GM21423 (cell line): ENCODE results near the gene CNIH3.
"Not testable (repeated sequence)": the region's sequence is repeated elsewhere in the genome, so short reads cannot be mapped to it uniquely, and the experiment has no call there.

ENCODE experiments used
- ATAC-seq: cut with Tn5 transposase; IDR thresholded peaks from one replicate; pipeline ENCODE4 v1.9.1; 2021; ENCODE audit warnings: mild to moderate bottlenecking, moderate library complexity; ENCODE audit not compliant: unreplicated experiment

Gene CNIH3

GRCh38 chr1:224683936-224684335, 67.8 kb downstream of the CNIH3 start:
- no peak for ATAC-seq

DNA sequence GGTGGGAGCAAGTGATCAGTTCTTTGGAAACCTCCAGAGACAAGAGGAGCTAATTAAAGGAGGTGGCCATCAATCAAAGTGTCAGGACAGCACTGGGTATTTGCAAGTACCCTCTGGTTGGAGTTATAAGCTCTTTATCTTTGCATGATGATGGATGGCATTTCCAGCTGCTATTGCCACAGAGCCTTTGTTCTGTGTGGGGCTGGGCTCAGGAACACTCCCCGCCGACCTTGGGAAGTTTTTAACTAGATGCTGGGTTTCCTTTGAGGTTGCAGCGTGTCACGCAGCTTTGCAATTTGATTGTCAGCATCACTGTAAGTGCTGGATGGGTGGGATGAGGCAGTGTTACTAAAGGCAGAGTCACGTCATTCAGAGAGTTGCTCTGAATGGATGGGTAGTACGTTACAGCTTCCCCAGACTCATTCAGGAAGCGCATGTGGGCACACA, 68.9 kb downstream of the CNIH3 start:
- no peak for ATAC-seq

DNA sequence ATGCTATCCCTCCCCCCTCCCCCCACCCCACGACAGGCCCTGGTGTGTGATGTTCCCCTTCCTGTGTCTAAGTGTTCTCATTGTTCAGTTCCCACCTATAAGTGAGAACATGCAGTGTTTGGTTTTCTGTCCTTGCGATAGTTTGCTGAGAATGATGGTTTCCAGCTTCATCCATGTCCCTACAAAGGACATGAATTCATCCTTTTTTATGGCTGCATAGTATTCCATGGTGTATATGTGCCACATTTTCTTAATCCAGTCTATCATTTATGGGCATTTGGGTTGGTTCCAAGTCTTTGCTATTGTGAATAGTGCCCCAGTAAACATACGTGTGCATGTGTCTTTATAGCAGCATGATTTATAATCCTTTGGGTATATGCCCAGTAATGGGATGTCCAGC, 70.0 kb downstream of the CNIH3 start:
- ATAC-seq, result not testable (repeated sequence)

DNA sequence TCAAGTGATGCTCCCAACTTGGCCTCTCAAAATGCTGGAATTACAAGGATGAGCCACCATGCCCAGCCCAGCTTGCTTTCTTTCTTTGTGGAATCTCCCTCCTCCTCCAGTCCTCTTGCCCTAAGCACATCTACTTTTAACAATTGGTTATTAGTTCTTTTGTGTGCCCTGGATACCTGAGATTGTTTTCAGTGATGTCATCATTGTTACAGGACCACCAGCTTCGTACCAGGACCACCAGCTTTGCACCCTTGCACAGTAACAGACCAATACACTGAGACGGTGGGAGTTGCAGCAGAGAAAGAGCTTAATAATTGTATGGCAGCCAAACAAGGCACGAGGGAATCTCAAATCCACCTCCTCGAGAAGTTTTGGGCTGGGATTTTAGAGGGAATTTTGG, 71.3 kb downstream of the CNIH3 start:
- no peak for ATAC-seq

DNA sequence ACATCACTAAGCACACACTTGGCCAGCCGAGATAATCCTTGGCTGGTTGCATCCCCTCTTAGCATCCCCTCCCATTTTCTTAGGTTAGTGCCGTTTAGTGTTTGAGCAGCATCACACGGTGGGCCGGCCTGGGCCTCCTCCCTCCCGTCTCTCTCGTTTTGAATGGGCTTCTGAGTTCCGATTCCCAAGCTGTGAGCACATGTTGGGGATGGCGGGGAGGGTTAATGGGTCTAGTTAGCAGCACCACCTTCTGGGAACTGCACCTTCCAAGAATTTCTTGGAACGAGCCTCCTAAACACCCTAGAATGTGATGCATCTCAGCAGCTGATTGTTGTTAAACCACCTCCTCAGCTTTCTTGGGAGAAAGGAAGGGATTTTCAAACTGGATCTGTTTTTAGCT, 73.3 kb downstream of the CNIH3 start:
- no peak for ATAC-seq

DNA sequence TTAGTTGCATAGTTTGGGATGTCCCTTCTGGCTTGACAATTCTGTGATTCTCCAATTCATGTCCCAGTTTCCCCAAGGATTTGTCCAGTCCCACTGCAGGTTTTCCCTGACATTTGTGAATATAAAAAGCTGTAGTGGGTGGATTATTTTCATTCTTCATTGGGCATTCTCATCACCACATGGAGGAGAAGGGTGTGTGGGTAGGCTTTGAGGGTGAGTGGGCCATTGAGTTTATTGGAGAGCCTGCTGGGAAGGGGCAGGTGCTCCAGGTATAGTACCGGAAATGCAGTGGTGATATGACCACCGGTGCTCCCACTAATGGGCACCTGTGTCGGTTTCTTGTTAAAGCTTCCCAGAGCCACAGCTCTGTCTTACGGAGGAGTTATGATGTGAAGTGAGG, 74.5 kb downstream of the CNIH3 start:
- ATAC-seq, result no peak

DNA sequence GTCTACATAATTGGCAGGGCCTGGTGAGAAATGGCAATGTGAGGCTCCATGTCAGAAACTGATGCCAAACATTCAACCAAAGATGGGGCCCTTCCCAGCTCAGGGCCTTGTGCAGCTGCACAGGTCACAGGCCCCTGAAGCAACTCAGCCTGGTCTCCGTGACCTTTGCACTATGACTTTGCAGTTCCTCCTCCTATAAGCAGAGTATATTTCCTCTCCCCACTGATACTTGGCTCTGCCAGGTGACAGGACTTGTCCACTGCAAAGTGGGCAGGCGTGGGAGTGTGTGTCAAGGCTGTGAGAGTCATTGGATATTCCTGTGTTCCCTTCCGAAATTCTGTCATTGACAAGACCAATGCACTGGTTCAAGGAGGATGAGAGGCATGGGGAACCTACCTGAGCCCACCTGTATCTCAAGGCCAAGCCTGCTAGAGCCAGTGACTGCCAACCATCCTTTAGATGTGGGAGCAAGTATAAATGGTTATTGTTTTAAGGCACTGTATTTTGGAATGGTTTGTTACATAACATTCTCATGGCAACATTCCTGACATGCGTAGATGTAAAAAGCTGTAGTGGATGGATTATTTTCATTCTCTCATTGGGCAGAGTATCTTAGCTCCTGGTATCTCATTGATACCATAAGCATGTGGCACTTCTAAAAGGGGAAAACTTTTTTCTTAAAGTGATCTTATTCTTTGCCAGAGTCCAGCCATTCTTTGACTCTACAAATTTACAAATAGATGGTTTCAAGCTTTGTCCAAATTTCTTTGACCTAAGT, 75.2 kb downstream of the CNIH3 start:
- ATAC-seq, result no peak

DNA sequence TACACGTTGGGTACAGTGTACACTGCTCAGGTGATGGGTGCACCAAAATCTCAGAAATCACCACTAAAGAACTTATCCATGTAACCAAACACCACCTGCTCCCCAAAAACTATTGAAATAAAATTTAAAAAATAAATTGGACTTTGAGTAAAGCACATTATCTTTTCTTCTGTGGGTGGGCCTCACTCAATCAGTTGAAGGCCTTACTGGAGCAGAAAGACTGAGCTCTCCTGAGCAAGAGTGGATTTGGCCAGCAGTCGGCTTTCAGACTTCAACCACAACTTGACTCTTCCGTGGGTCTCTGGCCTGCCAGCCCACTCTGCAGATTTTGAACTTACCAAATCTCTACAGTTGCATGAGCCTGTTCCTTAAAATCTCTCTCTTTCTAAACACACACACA, 78.9 kb downstream of the CNIH3 start:
- ATAC-seq, result no peak

- ATAC-seq, result no peak
Observed at GRCh38 chr1:224696021-224696420, 79.9 kb downstream of the CNIH3 start.

DNA sequence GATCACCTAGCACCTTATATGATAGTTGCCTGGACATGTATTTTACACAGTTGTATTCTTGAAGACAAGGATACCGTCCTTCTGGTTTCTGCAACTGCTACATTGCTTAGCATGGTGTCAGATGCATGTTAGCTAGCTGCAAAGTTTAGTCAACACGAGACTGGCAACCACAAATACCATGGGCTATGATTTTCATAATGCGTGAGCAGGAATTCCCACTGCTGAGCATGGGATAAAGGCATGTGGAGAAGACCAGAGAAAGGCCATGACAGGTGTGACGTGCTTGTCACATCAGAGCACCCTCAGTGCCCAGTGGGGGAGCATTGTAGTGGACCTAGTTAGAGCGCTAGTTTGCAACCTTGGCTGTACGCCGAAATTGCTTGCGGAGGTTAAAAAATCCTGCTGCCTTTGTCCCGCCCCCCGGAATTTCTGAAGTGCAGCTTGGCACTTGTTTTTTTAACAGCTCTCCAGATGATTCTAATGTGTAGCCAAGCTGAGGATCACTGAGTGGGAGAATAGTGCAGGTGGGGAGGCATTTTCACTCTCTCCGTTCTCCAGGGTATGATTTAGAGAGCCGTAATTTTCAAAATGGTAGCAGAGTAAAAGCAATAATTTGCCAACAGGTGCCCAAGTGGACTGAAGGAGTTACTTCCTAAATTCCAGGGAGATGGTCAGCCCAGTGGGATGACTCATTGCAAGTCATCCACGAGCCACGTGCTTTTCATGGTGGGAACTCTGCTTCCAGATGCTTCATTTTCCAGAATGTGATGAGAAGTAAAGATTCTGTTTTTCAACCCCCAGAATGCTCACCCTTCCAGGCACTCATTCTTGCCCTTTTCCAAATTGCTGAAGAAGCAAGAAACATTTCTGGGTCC, 81.0 kb downstream of the CNIH3 start:
- ATAC-seq, result no peak

DNA sequence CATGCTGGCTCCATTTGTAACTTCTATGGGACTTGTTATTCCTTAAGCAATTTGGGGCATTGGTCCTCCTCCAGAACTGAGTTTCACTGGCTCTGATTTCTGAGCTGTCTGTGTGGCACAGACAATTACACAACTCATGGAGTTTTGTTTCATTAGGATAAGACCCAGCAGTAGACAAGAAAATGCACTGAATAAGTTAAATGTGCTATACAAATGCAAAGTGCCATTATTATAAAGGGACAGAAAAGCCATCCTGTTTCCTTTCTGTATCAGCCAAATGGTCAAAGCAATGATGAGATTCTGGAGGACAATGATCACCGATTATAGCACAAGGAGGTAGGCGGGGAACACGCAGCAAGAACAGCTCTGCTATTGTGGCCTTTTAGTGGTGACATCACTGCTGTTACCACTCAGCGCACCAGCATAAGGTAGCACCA, 81.9 kb downstream of the CNIH3 start:
- no peak for ATAC-seq

DNA sequence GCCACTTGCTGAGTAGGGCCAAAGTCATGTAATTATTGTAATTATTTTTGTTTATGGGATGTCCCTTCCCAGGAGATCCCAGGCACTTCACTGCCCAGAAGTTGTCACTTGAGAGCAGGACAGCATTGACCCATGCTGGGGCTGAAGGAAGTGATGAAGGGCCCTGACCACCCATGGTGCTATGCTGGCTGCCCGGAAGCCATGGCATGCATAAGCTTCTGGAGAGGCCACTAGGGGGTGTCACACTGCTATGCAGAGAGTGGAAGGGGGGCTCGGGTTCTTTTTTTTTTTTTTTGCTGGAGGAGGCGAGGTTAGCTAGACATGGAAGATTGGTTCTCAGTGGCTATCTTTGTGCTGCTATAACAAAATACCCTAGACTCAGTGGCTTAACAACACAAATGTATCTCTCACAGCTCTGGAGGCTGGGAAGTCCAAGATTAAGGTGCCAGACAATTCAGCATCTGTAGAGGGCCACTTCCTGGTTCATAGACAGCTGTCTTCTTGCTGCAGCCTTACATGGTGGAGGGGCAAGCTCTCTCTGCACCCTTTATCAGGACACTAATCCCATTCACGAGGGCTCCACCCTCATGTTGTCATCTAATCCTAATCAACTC, 84.9 kb downstream of the CNIH3 start:
- ATAC-seq, result peak; percentile 53

- no peak for ATAC-seq
Observed at GRCh38 chr1:224703702-224704101, 87.6 kb downstream of the CNIH3 start.

DNA sequence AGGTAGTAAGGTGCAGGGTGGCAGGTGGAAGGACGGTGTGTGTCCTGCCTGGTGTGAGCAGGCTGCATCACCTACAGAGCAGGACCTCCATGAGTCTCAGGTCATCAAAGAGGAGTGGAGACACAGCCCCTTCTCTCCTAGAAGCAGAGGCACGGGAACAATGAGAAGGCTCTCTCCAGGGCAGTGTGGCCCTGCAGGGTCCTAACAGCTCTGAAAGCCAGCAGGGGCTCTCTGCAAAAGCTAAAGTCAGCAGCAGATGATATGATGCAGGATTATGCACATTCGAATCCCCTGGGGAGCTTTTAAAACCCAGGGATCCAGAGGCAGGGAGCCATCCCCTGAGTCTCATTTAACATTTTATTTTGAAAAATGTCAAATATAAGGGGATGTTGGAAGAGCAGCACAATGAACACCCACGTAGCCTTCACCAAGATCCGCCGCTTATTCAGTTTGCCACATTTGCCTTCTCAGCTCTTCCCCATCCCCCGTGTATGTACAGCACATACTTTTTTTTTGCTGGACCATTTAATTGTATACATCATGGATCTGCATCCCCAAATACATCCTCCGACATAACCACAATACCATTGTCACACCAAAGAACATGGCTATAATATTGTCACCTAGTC, 88.1 kb downstream of the CNIH3 start:
- ATAC-seq, result no peak

DNA sequence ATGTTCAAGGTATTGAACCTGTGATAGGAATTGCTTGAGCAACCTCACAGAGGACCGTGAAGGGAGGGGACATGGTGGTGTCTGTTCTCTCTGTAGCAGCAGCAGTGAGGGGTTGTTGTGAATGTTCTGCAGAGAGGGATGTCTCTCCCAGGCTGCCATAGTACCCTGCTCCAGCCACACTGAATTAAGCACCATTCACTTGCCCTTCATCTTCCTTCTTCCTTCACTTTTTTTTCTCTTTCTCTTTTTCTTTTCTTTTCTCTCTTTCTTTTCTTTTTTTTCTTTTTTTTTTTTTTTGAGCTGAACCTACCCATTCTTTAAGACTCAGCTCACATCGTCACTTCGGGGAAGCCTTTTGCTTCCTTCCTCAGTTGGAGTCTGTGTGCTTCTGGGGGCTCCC, 89.5 kb downstream of the CNIH3 start:
- ATAC-seq, result no peak

GRCh38 chr1:224707843-224708725, 92.0 kb downstream of the CNIH3 start:
- no peak for ATAC-seq

GRCh38 chr1:224710196-224710595, 94.1 kb downstream of the CNIH3 start:
- no peak for ATAC-seq

DNA sequence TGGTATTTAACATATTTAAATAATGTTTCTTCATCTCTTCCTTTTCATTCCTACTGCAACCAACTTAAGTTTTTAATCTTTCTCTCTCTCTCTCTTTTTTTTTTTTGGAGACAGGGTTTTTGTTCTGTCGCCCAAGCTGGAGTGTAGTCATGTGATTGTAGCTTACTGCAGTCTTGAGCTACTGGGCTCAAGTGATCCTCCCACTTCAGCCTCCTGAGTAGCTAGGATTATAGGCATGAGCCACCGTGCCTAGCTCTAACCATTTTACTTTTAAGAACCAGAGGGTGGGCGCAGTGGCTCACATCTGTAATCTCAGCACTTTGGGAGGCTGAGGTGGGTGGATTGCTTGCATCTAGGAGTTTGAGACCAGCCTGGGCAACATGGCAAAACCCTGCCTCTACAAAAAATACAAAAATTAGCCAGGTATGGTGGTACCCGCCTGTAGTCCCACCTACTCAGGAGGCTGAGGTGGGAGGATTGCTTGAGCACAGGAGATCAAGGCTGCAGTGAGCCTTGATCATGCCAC, 95.2 kb downstream of the CNIH3 start:
- ATAC-seq, result not testable (repeated sequence)

- no peak for ATAC-seq
Observed at GRCh38 chr1:224711876-224712275, 95.8 kb downstream of the CNIH3 start.

DNA sequence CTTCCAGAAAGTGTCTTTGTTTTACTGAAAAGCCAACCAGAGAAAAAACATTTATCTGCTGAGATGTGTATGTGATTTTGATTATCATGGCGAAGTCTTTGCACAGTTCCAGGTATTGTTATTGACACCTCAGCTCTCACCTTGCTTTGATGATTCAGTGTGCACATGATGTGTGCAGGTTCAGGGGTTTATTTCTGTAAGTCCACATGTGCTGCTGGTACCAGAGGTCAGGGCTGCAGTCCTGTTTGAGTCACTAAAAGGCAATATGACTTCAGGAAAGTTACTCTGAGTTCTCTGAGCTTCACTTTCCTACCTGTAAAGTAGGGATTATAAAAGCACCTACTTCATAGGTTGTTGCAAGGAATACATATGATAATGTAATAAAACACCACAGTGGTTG, 97.1 kb downstream of the CNIH3 start:
- ATAC-seq, result no peak
